Measurements from ENCODE around the gene PMM1. TPM values are rescaled to one million over a fixed set of nuclear protein-coding genes. Genes with fewer than 3 reads are reported as not detected.

Gene PMM1
- total RNA-seq, 4 donors from 2014 or later = 38.6 to 182 (median 81.7) TPM

GRCh38 chr22:41620589-41621098, 31.0 kb upstream of the PMM1 start, which contains the start of gene DESI1:
Gene DESI1, minus strand, starts transcription at chr22:41621043. Its CDS starts 204 bp downstream, at chr22:41620839.
- TF ChIP-seq CTCF (IDR thresholded peaks at IDR 0.05; ENCODE audit: low read depth) = no peak

- TF ChIP-seq CTCF (IDR thresholded peaks at IDR 0.05; ENCODE audit: low read depth) = no peak
Measured at GRCh38 chr22:41619979-41620588, 30.4 kb upstream of the PMM1 start.

GRCh38 chr22:41613456-41613855, 23.8 kb upstream of the PMM1 start:
- no peak for TF ChIP-seq CTCF (IDR thresholded peaks at IDR 0.05; ENCODE audit: low read depth)

GRCh38 chr22:41612603-41613306, 23.1 kb upstream of the PMM1 start:
- TF ChIP-seq CTCF (IDR thresholded peaks at IDR 0.05; ENCODE audit: low read depth) = no peak

- no peak for TF ChIP-seq CTCF (IDR thresholded peaks at IDR 0.05; ENCODE audit: low read depth)
Measured at GRCh38 chr22:41608386-41608785, 18.7 kb upstream of the PMM1 start.

GRCh38 chr22:41603873-41604332, 14.3 kb upstream of the PMM1 start:
- TF ChIP-seq CTCF (IDR thresholded peaks at IDR 0.05; ENCODE audit: low read depth) = no peak

GRCh38 chr22:41600976-41601375, 11.3 kb upstream of the PMM1 start:
- TF ChIP-seq CTCF (IDR thresholded peaks at IDR 0.05; ENCODE audit: low read depth) = no peak
